Cardiac fibroblast (primary cell): Measurements from ENCODE around the gene SIVA1.

Experiments
- DNase-seq, 2 donors: peaks; one replicate each; pipeline versions ENCODE4 v3.0.0 to v3.0.0-alpha.2; 2010; ENCODE audit warnings: low read depth in 2 of 2
- H3K4me3 ChIP-seq, 2 donors: replicated peaks in 1 of 2; 1 replicate in 1 of 2; 2 replicates in 1 of 2; pipeline ENCODE4 v1.5.1; 2011; ENCODE audit warnings: low read depth in 2 of 2, low read length in 2 of 2, mild to moderate bottlenecking in 2 of 2, moderate library complexity in 1 of 2
- TF ChIP-seq, protein P1 (sequence below): IDR thresholded peaks from one replicate; pipeline ENCODE4 v1.5.1; 2011; ENCODE audit warnings: low read depth, mild to moderate bottlenecking, low read length, inconsistent platforms

SIVA1 gene

DNA sequence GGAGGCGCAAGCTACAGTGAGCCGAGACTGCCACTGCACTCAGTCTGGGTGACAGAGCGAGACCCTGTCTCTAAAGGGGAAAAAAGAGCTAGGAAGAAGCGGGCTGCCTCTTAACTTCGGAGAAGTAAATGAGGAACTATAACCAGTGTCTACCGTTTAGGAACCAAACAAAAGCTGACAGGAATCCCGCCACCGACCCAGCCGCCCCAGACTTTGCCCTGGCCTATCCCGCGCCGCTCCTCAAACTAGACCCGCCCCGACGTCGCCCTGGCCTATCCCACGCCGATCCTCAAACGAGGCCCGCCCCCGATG lies 568 bp upstream of the SIVA1 start:
- TF ChIP-seq, protein P1, sequence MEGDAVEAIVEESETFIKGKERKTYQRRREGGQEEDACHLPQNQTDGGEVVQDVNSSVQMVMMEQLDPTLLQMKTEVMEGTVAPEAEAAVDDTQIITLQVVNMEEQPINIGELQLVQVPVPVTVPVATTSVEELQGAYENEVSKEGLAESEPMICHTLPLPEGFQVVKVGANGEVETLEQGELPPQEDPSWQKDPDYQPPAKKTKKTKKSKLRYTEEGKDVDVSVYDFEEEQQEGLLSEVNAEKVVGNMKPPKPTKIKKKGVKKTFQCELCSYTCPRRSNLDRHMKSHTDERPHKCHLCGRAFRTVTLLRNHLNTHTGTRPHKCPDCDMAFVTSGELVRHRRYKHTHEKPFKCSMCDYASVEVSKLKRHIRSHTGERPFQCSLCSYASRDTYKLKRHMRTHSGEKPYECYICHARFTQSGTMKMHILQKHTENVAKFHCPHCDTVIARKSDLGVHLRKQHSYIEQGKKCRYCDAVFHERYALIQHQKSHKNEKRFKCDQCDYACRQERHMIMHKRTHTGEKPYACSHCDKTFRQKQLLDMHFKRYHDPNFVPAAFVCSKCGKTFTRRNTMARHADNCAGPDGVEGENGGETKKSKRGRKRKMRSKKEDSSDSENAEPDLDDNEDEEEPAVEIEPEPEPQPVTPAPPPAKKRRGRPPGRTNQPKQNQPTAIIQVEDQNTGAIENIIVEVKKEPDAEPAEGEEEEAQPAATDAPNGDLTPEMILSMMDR: no peak
- no peak for DNase-seq
- peak overlapping the region; percentile 40 to 99 for H3K4me3 ChIP-seq

DNA sequence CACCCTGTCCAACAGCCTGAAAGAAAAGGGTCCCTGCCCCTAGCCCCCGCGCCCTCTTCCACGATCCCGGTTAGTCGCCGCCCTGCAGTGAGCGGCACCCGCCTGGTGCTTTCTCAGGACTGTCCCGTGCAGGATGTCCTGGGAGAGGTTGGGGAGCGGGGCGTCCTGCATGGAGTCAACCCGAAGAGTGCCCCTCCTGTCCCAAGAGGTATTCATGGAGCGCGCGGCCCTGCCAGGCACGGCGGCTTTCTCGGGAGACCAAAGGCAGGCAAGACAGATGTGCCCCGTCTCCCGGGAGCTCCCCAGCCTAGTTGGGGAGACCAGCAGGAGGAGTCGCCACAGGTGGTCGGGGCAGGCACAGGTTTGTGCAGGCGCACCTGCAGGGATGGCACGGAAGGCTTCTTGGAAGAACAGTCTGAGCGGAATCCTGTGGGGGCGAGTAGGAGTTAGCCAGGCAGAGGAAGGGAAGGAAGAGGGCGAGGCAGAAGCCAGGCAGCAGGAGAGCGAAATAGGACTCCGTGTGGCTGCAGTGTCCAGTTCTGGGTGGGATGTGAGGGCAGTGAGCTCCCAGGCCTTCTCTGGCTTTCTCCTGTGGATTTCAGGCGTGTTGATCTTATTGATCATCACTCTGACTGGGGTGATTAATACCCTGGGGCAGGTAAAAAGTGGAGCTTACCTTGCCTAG lies 723 bp downstream of the SIVA1 start:
- DNase-seq: no peak
- peak overlapping the region; percentile 98 to 99 for H3K4me3 ChIP-seq
- TF ChIP-seq, protein P1: no peak

DNA sequence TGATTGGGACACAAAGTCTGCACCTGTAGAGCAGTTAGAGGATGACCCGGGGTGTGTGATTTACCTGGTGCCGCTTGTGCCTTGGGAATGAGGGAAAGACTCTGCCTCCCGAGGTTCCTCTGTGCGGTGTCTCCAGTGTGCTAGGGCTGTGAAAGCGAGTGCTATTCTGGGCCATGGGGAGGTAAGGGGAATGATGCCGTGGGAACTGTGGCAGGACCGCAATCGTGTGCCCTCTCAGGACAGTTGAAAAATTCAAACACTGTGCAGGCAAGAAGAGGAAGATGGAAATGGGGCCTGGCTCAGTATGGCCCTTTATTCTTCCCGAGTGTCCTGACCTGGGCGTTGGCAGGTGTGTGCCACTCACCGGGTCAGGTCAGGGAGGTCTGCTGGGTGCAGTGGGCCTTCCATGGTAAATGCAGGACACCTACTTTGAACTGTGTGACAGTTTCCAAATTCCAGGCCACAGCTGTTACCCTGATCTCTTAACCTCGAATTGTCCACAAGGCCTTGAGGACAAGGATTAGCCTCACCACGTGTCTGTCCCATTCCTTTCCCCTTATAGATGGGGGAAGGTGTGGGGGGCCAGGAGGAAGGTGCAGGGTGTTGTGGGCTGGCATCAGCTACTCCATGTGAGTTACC lies 1.4 kb downstream of the SIVA1 start:
- no peak for DNase-seq
- TF ChIP-seq, protein P1: no peak
- H3K4me3 ChIP-seq: peak overlapping the region; percentile 98 to 99

DNA sequence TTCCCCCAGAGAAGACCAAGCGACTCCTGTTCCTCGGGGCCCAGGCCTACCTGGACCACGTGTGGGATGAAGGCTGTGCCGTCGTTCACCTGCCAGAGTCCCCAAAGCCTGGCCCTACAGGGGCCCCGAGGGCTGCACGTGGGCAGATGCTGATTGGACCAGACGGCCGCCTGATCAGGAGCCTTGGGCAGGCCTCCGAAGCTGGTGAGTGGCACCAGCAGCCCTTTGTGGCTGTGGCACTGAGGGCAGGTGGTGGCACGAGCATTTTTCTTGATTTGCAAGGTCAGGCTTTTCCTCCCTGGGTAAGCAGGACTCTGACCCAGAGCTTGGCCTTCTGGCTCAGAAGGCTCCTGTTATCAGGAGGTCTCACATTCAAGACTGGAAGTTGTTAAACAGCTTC lies 2.7 kb downstream of the SIVA1 start:
- TF ChIP-seq, protein P1: no peak
- H3K4me3 ChIP-seq: no peak overlapping the region
- no peak for DNase-seq

DNA sequence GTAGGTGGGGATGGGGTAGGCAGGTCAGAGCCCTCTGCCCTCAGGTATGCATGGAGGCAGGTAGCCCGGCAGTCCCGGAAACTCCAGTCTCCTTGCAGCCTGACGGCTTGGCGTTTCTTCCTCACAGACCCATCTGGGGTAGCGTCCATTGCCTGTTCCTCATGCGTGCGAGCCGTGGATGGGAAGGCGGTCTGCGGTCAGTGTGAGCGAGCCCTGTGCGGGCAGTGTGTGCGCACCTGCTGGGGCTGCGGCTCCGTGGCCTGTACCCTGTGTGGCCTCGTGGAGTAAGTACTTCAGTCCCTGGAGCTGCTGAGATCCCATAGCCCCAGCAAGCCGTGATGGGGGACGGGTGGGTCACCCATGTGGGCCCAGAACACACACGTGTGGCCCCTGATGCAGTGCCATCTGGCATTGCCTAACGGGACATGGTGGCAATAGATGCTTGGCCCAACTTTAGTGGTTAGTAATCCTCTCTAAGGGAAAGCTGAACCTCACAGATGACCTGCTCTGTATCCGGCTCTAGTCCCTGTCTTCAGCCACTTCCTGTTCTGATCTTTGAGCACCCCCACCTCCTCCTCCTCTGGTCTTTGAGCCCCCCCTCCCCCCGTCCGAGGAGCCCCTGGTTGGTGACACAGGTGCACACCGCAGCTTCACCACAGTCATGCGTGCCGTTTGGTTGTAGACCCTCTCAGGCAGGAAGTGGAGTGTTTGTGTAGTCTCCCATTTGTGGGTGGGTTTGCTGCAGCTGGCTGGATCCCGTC lies 3.7 kb downstream of the SIVA1 start:
- H3K4me3 ChIP-seq: no peak overlapping the region
- DNase-seq: no peak
- TF ChIP-seq, protein P1: no peak

DNA sequence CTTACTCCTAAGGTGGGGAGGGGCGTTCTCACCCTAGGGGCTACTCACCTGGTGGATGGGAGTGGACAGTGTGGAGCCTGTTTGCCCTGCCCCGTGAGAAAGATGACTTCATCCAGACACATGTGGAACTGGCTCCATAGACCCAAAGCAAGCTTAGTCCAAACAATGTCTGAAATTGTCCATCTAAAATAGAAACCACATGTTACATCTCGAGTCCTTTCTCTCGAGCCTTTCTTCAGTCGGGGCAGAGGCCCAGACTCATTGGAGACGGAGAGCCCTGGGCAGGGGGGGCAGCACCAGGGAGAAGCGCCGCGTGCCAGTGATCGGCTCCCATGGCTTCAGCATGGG lies 4.3 kb downstream of the SIVA1 start:
- DNase-seq: no peak
- TF ChIP-seq, protein P1: no peak
- no peak overlapping the region for H3K4me3 ChIP-seq
